NCI-H2227 (cell line): ENCODE measurements around the gene SACS.
"Not testable (repeated sequence)": the region's sequence is repeated elsewhere in the genome, so short reads cannot be mapped to it uniquely, and the experiment has no call there.

Source experiments
- DNase-seq: peaks from one replicate; lab custom pipeline; 2025; ENCODE audit not compliant: unreplicated experiment; lab: John Stamatoyannopoulos, UW

Gene SACS

DNA sequence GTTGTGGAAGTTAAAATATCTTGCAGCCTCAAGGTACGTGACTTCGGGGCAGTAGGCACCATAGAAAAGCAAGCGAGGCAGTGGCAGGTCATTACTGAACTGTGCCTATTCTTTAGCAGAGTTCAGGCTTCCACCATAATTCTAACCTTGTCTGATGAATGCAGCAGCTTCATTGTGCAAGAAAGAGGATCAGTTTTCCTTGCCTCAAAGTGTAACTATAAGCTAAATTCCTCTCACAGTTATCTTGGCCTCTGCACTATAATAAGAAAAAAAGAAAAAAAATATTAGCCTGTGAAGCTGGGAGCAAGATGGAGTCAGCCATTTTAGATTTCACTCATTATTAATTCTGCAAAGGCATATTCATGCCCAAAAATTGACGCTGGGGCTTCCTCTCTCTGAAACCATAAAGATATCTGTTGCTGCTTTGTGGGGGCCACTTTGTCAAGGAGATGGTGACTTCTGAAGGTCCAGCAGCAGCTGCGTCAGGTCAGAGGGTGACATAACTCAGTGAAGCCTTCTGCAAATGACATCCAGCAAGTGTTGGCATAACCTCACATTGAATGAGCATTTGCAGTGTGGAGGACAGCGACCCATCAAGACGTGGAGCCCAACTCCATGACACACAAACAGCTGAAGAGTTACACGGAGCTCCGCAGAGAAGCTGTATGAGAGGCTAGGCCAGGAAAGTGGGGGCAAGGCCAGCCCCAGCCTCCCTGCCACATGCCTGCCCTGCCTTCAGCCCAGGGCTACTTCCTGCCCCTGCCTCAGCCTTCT is 23.1 kb upstream of the SACS start:
- DNase-seq, result no peak

- DNase-seq, result no peak
These were observed 22.1 kb upstream of the SACS start for GRCh38 chr13:23455401-23456185.

DNA sequence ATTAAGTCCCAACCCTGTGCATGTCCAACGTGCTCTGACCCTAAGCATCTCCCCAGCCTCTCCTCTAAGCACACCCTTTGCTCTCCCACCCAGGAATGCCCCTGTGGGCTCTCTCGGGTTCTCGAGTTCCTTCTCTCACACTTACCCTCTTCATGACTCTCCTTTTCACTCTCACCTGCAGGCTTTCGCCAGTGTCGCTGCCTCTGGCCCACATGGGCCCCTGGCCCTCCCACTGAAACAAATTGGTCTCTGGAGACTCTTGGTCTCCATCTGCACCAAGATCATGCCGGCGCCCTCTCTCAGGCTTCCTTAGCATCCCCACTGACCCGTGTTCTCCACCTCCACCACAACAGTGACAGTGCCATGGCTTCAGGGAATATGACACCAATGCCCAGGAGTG is 19.6 kb upstream of the SACS start:
- DNase-seq, result no peak

DNA sequence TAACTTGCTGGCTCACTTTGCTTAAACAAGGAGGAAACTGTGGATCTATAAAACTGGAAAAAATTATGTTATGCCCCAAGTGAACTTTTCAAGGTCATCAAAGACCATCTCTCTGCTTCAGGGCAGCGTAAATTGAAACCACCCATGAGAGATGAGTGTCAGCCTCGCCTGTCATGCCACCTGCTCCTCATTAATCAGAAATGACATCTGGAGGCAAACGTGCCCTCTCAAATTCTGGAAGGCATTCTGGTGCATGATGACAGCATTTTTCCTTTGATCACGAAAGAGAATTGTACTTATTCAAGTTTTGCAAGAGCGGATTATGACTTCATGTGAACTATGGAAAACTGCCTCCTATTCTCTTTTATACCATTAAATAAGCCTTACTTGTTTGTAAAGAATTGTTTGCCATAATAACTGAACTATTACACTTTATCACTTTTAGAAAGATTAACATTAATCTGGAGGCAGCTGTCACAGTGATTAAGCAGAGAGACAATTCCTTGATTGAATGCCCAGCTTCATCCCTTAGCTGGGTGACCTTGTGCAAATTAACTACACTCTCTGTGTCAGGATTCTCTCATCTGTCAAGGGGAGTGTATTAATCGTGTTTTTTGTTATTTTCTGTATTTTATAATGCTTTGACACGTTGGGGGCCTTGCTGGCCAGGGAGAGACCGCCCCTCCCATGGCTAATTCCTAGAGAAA is 17.0 kb upstream of the SACS start:
- no peak for DNase-seq

DNA sequence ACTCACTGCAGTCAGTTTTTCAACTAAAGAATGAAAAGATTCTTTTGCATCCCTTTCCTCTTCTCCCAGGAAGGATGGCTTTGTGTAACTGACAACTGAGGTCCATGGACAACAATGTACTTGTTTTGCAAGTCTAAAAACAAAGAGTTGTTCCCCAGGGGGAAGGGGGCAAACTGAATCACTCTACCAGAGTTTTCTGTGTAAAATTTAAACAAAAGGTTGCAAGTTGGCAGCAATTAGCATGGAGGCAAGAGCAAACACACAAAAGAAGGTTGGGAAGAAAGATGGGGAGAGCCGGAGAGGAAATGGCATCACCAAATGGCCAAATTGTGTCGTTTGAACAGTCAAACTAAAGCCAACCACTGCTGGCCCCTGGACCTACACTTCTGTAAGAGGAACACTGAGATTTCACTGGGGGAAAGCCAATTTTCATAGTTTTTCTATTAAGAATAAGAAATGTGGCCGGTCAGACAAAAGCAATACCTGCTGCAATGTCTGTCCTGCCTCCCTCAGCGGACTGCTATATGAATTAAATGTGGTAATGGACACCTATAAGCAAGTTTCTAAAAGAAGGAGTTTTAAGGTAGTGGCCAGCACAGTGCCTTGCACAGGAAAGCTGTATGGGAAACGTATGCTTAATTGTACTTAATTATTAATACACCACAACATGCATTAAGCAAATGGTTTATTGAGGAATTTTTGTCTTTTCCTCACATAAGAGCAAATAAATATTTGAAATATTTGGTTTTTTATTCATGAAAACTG is 16.1 kb upstream of the SACS start:
- DNase-seq, result no peak

GRCh38 chr13:23447927-23448326 is 14.4 kb upstream of the SACS start:
- DNase-seq, result no peak

GRCh38 chr13:23445794-23446193 is 12.3 kb upstream of the SACS start:
- DNase-seq, result no peak

GRCh38 chr13:23443878-23444277 is 10.4 kb upstream of the SACS start:
- DNase-seq, result no peak

- no peak for DNase-seq
These were observed 9.6 kb upstream of the SACS start for GRCh38 chr13:23443110-23443509.

GRCh38 chr13:23440821-23441618 is 7.5 kb upstream of the SACS start:
- DNase-seq, result no peak

- DNase-seq, result not testable (repeated sequence)
These were observed 6.8 kb upstream of the SACS start for GRCh38 chr13:23440324-23440723.

DNA sequence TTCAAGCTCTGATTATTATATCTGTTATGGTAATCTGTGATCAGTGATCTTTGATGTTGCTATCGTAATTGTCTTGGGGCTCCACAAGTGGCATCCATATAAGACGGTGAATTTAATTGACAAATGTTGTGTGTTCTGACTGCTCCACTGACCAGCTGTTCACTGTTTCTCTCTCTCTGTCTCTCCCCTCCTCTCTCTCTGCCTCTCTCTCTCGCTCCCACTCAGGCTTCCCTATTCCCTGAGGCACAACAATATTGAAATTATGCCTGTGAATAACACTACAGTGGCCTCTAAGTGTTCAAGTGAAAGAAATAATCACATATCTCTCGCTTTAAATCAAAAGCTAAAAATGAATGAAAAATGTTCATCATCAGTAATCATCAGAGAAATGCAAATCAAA is 4.4 kb upstream of the SACS start:
- no peak for DNase-seq

GRCh38 chr13:23436680-23437079 is 3.2 kb upstream of the SACS start:
- DNase-seq, result no peak

GRCh38 chr13:23434491-23434890 is 989 bp upstream of the SACS start:
- DNase-seq, result no peak

DNA sequence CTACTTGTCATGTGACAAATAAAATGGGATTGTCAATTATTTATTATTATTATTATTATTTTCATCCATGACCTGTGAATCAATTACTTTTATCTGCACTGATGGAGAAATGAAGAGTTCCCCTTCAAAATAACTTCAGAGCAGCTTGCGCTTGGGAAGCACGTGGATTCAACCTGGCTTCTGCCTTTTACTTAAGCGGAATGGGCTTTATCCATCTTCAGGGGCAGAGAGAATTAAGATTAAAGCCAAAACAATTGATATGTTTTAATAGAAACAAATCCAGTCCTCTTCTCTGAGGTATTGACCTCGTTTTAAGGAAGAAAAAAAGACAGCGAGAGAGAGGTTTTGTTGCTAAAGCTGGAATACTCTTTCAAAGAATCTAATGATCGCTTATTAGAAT is 876 bp downstream of the SACS start:
- peak; percentile 4 for DNase-seq

DNA sequence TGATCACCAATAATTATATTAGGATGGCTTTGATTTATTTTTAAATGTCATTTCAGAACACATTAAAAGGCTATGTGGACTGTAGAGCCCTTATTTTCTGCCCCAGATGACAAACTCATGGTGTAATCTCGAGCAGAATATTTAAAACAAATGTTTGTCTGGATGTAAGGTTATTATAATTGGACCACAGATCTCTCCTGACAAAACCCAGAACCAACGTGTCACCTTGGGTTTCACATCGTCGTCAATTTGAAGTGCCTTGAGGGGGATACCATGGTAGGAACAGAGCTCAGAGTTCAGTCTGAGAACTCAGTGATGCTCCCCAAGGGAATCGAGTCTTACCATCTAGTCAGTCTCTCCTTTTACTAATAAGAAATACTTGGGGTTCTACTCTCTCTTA is 2.8 kb downstream of the SACS start:
- no peak for DNase-seq

DNA sequence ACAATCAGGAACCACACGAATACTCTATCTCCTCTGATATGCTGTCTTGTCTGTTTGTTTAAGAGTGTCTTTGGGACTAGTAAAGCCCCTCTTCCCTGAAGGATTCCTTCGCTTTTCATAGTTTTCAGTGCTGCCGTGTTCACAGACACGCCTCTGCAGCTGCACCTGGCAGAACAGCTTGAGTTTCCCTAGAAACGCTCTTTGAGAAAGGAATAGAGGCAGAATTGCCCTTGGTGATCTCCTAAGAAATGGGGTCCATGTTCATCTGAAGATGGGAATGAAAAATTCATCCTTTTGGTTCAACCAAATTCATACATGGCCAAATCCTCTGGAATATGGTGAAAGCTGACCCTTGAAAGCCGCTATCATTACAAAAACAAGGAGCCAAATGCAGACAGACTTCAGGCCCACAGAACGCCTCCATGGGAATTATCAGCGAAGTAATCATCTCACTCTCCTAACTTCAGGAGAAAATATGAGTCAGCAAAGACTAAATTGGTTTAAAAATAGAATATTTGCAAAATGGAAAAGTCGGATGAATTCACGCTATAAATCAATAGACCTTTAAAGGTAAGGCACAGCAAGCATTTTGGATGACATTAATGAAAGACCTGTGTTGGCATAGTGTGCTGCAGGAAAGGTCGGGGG is 5.5 kb downstream of the SACS start:
- no peak for DNase-seq

GRCh38 chr13:23427342-23427843 is 6.1 kb downstream of the SACS start:
- no peak for DNase-seq

DNA sequence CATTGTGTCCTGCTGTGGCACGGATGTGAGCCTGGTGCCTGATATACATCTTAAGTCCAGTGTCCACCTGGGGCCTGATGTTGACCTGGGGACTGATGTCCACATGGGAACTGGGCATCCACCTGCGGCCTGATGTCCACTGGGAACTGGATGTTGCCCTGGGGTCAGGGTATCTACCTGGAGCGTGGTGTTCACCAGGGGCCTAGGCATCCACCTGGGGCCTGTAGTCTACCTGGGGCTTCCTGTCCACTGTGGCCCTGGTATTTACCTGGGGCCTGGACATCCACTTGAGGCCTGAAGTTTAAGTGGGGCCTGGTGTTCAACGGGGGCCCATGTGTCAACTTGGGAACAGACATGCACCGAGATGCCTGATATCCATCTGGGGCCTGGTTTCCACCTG is 11.9 kb downstream of the SACS start:
- no peak for DNase-seq
